ENCODE results near the gene MAPK1. TPM values are rescaled to one million over a fixed set of nuclear protein-coding genes. Genes with fewer than 3 reads are reported as not detected.
"Not testable (repeated sequence)": the region's sequence is repeated elsewhere in the genome, so short reads cannot be mapped to it uniquely, and the experiment has no call there.

MAPK1 gene
- total RNA-seq, 1 experiment from 2014 or later: 139 TPM

DNA sequence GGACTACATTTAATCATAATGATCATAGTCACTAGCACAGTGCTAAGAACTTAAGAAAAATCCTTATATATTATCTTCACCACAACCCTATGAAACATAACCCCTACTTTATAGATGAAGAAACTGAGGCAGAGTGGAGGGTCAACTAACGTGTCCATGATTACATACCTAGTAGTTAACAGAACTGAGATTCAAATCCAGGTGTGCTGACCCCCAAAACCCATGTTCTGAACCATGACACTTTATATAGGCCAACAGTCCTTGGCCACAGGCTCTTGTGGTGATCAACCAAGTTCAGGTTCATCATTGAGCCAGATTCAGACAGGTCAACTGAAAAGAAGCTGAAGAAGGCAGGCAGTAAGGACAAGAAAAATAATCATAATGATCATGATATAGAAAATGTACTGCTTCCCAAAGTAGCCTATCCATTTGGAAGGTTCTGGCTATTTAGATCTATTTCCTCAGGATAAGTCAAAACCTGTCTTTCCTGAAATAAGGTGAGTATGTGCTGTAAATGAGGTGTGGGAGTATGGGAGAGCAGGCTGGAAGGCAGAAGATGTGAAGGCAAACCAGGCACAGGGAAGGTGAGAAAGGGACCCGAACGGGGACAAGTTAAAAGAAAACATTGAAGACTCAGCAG lies 39.7 kb downstream of the MAPK1 start:
- intact Hi-C loops (cut with micrococcal nuclease; ENCODE audit: unreplicated experiment): no loop called here
- H3K27me3 ChIP-seq (replicated peaks; ENCODE audit: insufficient read depth, low read depth, low read length, poor library complexity): no peaks in the 10 kb centered on the region
- POLR2A ChIA-PET (ENCODE audit: low non-redundant PET): no interaction called here
- CTCF ChIA-PET: no interaction called here
- H3K9me3 ChIP-seq (ENCODE audit: low read depth, low read length, poor library complexity, severe bottlenecking): no peaks in the 10 kb centered on the region
- H3K36me3 ChIP-seq (ENCODE audit: insufficient read depth, low read length, poor library complexity, severe bottlenecking): no peaks in the 10 kb centered on the region
- no peak overlapping the region for H3K4me3 ChIP-seq (ENCODE audit: low read depth, low read length, poor library complexity, severe bottlenecking)
- BruUV-seq (replicated peaks): no TSS peak
- DNase-seq (ENCODE audit: low spot score): no peak
- TF ChIP-seq EZH2 (IDR thresholded peaks at IDR 0.05; ENCODE audit: borderline replicate concordance, low read depth, low read length, poor library complexity, severe bottlenecking): no peak
- TF ChIP-seq CTCF (conservative IDR thresholded peaks at IDR 0.05; ENCODE audit: low read depth, low read length): no peak
- H3K27ac ChIP-seq (ENCODE audit: low read depth, low read length, poor library complexity, severe bottlenecking): no peak overlapping the region
- H3K4me1 ChIP-seq (ENCODE audit: insufficient read depth, low read length, poor library complexity, severe bottlenecking): peaks cover 3% of the 10 kb centered on the region

DNA sequence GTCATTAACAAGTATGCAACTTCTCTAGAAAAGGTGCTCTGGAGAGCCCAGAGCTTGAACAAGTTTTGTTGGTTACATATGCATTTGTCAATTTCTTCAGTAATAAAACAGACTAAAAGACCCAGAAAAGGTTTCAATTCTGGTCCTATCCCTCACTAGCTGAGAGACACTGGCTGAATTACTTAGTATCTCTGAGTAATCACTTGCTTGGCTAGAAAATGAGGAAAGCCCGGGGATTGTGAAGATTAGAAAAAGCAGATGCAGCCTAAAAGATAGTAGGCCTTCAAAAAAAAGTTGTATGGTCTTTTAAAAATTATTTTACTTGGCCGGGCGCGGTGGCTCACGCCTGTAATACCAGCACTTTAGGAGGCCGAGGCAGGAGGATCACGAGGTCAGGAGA lies 41.2 kb downstream of the MAPK1 start:
- intact Hi-C loops (cut with micrococcal nuclease; ENCODE audit: unreplicated experiment): no loop called here
- POLR2A ChIA-PET (ENCODE audit: low non-redundant PET): no interaction called here
- CTCF ChIA-PET: no interaction called here
- no peak for TF ChIP-seq CTCF (conservative IDR thresholded peaks at IDR 0.05; ENCODE audit: low read depth, low read length)
- no peak for TF ChIP-seq EZH2 (IDR thresholded peaks at IDR 0.05; ENCODE audit: borderline replicate concordance, low read depth, low read length, poor library complexity, severe bottlenecking)
- no TSS peak for BruUV-seq (replicated peaks)
- H3K27ac ChIP-seq (ENCODE audit: low read depth, low read length, poor library complexity, severe bottlenecking): no peak overlapping the region
- H3K4me1 ChIP-seq (ENCODE audit: insufficient read depth, low read length, poor library complexity, severe bottlenecking): no peaks in the 10 kb centered on the region
- no peaks in the 10 kb centered on the region for H3K27me3 ChIP-seq (replicated peaks; ENCODE audit: insufficient read depth, low read depth, low read length, poor library complexity)
- no peak overlapping the region for H3K4me3 ChIP-seq (ENCODE audit: low read depth, low read length, poor library complexity, severe bottlenecking)
- H3K36me3 ChIP-seq (ENCODE audit: insufficient read depth, low read length, poor library complexity, severe bottlenecking): no peaks in the 10 kb centered on the region
- H3K9me3 ChIP-seq (ENCODE audit: low read depth, low read length, poor library complexity, severe bottlenecking): no peaks in the 10 kb centered on the region
- DNase-seq (ENCODE audit: low spot score): no peak

DNA sequence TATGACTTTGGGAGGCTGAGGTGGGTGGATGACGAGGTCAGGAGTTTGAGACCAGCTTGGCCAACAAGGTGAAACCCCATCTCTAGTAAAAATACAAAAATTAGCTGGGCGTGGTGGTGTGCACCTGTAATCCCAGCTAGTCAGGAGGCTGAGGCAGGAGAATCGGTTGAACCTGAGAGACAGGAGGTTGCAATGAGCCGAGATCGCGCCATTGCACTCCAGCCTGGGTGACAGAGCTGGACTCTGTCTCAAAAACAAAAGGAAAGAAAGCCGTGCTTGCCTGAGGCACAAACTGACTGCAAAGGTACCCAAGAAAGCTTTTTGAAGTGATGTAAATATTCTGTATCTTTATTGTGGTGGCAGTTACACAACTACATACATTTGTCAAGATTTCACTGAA lies 42.5 kb downstream of the MAPK1 start:
- H3K36me3 ChIP-seq (ENCODE audit: insufficient read depth, low read length, poor library complexity, severe bottlenecking); H3K9me3 ChIP-seq (ENCODE audit: low read depth, low read length, poor library complexity, severe bottlenecking); H3K4me3 ChIP-seq (ENCODE audit: low read depth, low read length, poor library complexity, severe bottlenecking); BruUV-seq (replicated peaks); H3K27me3 ChIP-seq (replicated peaks; ENCODE audit: insufficient read depth, low read depth, low read length, poor library complexity); POLR2A ChIA-PET (ENCODE audit: low non-redundant PET); H3K27ac ChIP-seq (ENCODE audit: low read depth, low read length, poor library complexity, severe bottlenecking); DNase-seq (ENCODE audit: low spot score); H3K4me1 ChIP-seq (ENCODE audit: insufficient read depth, low read length, poor library complexity, severe bottlenecking); CTCF ChIA-PET; intact Hi-C loops (cut with micrococcal nuclease; ENCODE audit: unreplicated experiment): not testable (repeated sequence)

DNA sequence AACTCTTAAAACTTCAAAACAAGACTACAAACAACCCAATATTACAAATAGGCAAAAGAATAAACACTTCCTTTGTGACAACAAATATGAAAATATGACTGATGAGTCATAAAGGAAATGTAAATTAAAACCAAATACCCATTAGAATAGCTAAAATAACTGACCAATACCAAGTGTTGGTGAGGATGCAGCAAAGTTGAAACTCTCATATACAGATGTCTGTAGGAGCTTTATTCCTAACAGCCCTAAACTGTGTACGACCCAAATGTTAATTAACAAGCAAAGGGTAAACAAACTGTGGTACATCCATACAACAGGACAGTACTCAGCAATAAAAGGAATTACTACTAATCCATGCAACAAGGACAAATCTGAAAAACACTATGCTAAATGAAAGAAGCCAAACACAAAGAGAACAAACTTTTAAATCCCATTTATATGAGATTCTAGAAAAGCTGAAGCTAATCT lies 43.0 kb downstream of the MAPK1 start:
- POLR2A ChIA-PET (ENCODE audit: low non-redundant PET): interaction anchor here (0.6 kb wide), 1 partner anchor 41 kb away, joined by 3 read pairs; no protein-coding TSS in a partner anchor

More for the DNA sequence above, 43.0 kb downstream of the MAPK1 start:
- intact Hi-C loops (cut with micrococcal nuclease; ENCODE audit: unreplicated experiment): no loop called here
- Histone ChIP-seq H3K4me3 (ENCODE audit: low read depth, low read length, poor library complexity, severe bottlenecking) (no peak overlapping the region), H3K36me3 (ENCODE audit: insufficient read depth, low read length, poor library complexity, severe bottlenecking) (no peaks in the 10 kb centered on the region), H3K9me3 (ENCODE audit: low read depth, low read length, poor library complexity, severe bottlenecking) (no peaks in the 10 kb centered on the region), H3K27me3 (replicated peaks; ENCODE audit: insufficient read depth, low read depth, low read length, poor library complexity) (no peaks in the 10 kb centered on the region), H3K27ac (ENCODE audit: low read depth, low read length, poor library complexity, severe bottlenecking) (no peak overlapping the region), H3K4me1 (ENCODE audit: insufficient read depth, low read length, poor library complexity, severe bottlenecking) (peaks cover 2% of the 10 kb centered on the region)
- DNase-seq (ENCODE audit: low spot score): no peak
- no TSS peak for BruUV-seq (replicated peaks)
- TF ChIP-seq EZH2 (IDR thresholded peaks at IDR 0.05; ENCODE audit: borderline replicate concordance, low read depth, low read length, poor library complexity, severe bottlenecking) (no peak), CTCF (conservative IDR thresholded peaks at IDR 0.05; ENCODE audit: low read depth, low read length) (no peak)
- CTCF ChIA-PET: no interaction called here
